HG03469 (cell line): ENCODE measurements around the gene ZNF280B.

ENCODE experiments used
- ATAC-seq: cut with Tn5 transposase; IDR thresholded peaks from one replicate; pipeline ENCODE4 v1.9.1; 2021; ENCODE audit warnings: mild to moderate bottlenecking, moderate library complexity, moderate number of reproducible peaks; ENCODE audit not compliant: unreplicated experiment

The ZNF280B gene

DNA sequence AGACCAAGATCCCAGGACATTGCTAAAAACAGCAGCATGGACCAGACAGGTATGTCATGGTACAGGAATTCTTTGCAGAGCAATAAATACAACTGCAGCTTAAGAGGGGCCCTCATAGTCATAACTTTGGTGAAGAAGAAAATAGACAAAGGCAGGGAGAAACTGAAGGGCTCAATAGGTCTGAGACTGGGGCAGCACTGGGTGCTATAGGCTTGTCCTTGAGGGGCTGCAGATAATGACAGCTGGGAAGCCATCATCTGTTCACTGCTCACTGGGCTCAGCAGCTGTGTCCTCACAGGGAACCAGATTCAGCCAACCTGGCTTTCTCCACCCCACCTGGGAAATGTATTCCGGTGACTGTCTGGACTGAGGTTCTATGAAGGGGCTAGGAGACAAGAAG lies 68.4 kb downstream of the ZNF280B start:
- no peak for ATAC-seq
